HG02870 (cell line): ENCODE measurements around the gene DACH1.

Experiments
- ATAC-seq: cut with Tn5 transposase; IDR thresholded peaks from one replicate; pipeline ENCODE4 v1.9.1; 2021; ENCODE audit warnings: mild to moderate bottlenecking, moderate library complexity; ENCODE audit not compliant: unreplicated experiment

DACH1 gene

DNA sequence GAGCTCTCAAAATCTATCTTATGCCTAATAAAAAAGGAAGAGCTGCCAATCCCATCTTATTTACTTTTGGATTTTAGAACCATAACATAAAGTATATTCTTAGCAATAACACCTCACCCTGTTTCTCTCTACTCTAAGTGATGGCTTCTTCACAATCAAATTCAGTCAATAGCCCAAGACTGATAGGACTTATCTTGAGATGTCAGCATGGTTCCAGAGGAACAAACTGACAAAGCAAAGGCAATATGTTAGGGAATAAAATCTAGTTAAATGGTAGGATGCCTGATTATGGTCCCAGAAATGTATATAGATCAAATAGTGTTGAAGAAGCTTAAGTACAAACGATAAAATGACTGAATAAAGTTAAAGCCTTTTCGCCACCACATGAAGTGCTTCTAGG lies 36.3 kb downstream of the DACH1 start:
- no peak for ATAC-seq

GRCh38 chr13:71830323-71830722 lies 36.7 kb downstream of the DACH1 start:
- ATAC-seq = no peak

GRCh38 chr13:71829547-71829946 lies 37.5 kb downstream of the DACH1 start:
- no peak for ATAC-seq

GRCh38 chr13:71828564-71828963 lies 38.4 kb downstream of the DACH1 start:
- ATAC-seq = no peak

GRCh38 chr13:71828117-71828516 lies 38.9 kb downstream of the DACH1 start:
- ATAC-seq = no peak

GRCh38 chr13:71827241-71827640 lies 39.8 kb downstream of the DACH1 start:
- ATAC-seq = no peak

- no peak for ATAC-seq
Measured at GRCh38 chr13:71820699-71821098, 46.3 kb downstream of the DACH1 start.

DNA sequence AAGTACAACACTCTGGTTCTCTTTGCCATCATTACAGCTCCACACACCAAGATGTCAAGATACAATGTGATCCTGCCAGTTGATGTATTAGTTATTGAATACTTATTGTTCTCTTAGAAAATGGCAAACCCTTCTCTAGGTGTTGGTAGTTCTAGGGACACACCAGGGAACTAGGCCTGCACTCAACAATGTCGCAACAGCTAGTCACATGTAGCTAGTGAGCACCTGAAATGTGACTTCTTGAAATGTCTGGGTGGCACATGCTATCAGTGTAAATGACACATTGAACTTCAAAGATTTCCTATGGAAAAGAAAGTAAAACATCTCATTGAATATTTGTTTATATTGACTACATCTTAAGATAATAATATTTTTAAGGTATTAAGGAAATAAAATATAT lies 49.7 kb downstream of the DACH1 start:
- no peak for ATAC-seq

DNA sequence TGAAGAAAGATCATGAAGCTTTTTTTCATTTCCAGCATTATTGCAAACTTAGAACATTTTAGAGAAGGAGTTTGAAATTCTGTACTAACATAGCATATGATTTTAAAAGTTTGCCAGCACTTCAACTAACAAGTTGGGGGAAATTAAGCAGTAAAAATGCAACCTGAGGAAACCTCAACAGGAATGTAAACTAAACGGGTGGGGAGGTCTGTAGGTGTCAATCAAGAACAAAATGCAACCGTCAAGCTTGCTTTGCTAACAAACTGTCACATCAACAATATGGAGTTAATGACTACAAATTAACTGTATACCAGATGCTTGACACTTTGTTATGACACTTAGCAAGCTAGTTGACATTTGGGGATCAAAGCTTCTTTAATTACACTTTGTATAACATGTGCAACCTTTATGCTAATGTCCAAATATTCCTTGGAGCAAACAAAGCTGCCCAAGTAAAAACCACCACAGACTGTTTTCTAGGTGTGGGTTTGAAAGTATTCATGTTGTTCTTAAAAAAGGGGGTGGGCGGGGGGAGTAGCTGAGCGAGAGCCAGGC lies 52.1 kb downstream of the DACH1 start:
- no peak for ATAC-seq

DNA sequence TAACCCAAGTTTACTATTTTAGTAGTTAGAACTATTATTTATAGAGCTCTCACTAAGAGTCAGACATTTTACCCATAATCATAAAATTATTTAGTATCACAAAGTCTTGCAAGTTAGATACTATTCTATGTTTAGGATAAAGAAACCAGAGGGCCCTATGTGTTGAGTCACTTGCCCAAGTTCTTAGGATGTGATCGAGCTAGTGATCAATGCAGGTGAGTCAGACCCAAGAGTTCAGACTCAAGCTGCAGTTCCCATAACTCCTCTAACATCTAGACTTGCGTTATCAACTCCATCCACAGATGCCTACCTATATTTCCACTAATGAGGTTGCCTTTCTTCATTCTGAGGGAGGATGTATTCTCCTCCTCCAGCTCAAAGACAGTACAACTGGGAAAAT lies 53.8 kb downstream of the DACH1 start:
- ATAC-seq = no peak

DNA sequence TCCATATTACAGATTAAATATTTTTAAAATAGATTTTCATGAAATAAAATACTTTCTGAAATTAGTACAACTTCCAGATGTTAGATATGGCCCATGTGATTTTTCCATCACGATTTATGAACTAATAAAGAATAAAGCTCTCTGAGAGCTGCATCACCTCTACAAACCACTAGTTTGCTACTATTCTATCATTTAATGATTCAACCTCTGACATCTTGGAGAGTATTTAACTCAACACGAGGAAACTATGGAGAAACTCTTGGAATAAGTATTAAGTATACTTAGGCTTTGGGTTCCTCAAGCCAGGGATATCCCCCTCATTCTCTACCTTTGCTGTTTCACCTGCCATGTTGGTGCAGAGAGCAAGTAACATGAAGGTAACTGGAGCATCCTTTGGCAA lies 55.7 kb downstream of the DACH1 start:
- ATAC-seq = no peak

DNA sequence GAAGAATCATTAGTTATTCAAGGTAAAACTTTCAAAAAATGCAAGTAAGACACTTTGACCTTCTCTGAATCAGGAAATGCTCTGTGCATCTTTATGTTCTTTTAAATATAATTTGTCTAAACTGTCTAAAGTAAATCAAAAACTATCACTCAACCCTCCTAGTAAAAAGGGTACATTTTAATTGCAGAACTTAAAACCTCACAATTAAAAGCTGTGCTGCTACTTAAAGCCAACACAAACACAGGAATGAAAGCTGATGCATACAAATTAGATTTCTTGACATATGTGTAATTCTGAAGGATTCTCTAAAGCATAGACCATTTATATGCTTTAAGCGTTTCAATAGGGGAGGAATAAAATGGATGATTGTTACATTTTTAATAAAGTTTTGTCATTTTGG lies 58.3 kb downstream of the DACH1 start:
- no peak for ATAC-seq

DNA sequence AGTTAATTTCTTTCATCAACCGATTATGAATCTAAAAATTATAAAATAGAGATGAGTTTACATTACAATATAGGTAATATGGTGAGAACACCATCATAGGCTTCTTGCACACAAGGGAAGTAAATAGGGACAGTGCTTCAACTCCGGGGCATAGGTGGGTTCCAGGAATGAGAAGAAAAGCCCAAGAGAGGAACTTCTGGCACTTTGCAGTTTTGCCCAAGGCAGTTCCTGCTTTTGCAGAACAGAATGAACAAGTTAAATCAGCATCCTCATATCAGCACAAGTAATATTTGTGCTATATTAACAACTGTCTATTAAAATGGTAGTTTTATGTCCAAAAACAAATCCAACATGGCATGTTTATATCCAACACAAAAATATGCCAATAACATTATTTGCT lies 60.1 kb downstream of the DACH1 start:
- no peak for ATAC-seq

GRCh38 chr13:71803066-71803465 lies 63.9 kb downstream of the DACH1 start:
- no peak for ATAC-seq

DNA sequence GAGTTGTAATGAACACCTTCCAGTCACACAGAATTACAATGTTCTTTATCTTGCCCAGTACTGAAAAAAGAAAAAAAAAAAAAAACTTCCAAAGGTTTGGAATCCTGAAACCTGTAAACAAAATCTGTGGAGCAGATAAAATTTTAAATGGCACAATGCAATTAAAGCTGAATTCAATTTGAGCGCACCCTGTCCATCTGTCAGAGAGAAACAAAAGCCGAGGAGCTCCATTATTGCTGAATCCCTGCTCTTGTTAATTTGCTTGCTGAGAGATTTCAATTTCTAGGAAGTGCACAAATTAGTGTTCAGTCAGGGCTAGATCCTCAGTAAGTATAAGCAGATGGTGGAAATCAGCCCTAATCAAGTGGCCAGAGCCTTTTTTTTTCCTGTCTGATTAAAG lies 65.2 kb downstream of the DACH1 start:
- no peak for ATAC-seq

DNA sequence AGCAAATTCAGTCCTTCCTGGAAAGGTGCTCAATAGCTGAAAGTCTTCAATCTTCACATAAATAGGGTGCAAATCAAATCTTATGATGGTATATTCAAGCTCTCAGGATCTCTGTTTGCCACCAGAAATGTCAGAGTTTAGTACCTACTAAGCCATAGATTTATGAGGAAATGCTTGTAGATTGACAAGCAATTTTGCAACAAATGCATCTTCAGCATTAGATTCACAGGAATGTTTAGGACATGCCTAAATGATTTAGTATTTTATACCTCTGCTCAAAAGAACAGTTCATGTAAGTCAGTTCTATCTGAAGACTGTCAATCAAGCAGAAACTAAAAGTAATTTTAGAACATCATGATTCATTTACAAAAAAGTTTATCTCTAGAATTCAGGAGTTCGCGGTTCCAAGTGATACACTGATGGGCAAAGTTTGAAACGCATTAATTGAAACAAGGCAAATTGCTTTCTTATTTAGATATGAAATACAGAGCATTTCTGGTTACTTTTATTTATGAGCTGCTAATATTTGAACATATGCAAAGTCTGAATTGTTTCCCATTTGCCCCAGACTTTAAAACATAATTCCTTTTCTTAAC lies 65.7 kb downstream of the DACH1 start:
- no peak for ATAC-seq

DNA sequence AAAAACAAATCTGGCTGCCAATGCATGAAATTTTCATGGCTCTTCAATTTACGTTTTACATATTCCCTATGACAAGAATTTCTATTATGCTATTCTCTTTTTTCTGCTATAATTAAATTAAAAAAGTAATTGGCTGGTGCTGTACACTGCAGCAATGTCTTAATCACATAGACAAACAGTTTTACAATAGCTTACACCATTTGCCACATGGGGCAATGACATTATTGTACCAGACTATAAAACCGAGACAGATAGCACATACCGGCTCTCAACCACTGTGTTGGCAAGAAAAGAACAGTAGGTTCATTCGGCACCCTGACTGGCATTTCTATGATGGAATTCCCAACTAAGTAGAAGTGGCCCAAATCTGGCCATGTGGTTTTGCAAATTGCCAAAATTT lies 67.7 kb downstream of the DACH1 start:
- no peak for ATAC-seq

- no peak for ATAC-seq
Measured at GRCh38 chr13:71798707-71799106, 68.3 kb downstream of the DACH1 start.

DNA sequence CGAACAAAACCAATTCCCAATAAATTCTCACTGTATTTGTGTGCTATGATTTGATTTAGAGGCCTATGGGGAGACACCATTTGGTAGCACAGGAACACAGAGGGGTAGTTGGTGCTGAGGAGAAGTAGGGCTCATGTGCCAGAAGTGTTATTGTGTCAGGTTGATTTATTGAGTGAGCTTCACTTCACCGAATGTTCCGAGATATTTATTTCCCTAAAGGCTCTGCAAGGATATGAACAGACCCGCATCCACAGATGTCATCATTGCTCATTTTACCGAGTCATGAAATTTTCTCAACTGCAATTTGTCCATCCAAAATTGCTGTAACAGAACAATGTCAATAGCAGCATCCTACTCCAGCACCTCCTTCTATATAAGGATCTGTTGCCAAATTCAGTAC lies 69.5 kb downstream of the DACH1 start:
- no peak for ATAC-seq

DNA sequence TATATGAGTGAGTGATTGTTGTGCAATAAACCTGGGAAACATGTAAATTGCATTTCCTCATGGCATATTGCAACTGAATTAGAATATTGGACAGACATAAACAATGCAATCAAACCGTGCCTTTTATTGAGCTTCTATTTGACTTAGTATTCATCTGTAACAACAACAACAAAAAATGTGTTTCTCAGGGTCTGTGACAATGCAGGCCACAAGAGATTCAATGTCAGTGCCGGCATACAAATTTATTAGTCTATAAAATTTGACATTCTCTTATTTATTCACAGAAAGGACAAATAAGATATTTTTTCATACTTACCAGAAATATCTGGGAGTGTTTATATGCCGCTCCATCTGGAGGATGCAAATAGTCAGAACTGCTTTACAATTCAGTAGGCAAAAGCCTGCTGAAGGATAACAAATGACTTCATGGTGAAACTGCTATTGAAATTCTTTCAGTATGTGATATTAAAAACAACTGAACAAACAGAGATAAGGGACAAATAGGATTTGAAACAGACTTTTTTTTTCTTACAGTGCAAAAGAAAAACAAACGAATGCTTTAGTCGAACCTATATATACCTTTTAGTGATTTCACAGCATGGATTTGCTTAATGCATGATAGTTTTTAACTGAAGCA lies 77.2 kb downstream of the DACH1 start:
- no peak for ATAC-seq

DNA sequence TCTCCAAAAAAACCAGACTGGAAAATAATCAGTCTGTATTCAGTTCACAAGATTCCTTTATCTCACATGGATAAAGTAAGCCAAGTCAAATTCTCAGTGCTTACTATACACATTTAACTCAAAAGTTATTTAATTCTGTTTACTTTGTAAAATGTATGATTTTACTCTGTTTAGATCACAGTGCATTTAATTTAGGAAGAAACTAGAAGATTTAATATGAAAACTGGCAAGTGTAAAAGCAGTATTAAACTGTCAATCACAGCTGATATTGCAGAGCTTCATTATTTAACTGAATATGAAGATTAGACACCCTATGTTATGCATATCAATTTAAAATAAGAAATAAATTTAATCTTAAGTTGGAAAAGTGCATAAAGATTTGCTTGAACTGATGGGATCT lies 78.0 kb downstream of the DACH1 start:
- no peak for ATAC-seq

GRCh38 chr13:71787414-71787813 lies 79.6 kb downstream of the DACH1 start:
- no peak for ATAC-seq

GRCh38 chr13:71786875-71787274 lies 80.1 kb downstream of the DACH1 start:
- no peak for ATAC-seq
